ENCODE results near the gene DHFR2.

GRCh38 chr3:94009608-94010007 lies 53.1 kb downstream of the DHFR2 start:
- TF ChIP-seq POLR2A (IDR thresholded peaks at IDR 0.05): no peak
- TF ChIP-seq CTCF (IDR thresholded peaks at IDR 0.05): no peak
